Stimulated activated CD4-positive, alpha-beta T cell treated with anti-CD3 and anti-CD28 coated beads, Interleukin-2, amount 100 ng/mL, for 48 hours (primary cell): Measurements from ENCODE around the gene GUCY1A2.

Source experiments
- DNase-seq, 2 donors: peaks; one replicate each; pipeline ENCODE4 v3.0.0-alpha.2; 2020

The GUCY1A2 gene

GRCh38 chr11:106724293-106724892, 293.9 kb downstream of the GUCY1A2 start:
- DNase-seq: no peak

- no peak for DNase-seq
Measured at GRCh38 chr11:106723071-106723470, 295.2 kb downstream of the GUCY1A2 start.

- no peak for DNase-seq
Measured at GRCh38 chr11:106717222-106717621, 301.1 kb downstream of the GUCY1A2 start.

- no peak for DNase-seq
Measured at GRCh38 chr11:106714199-106714598, 304.1 kb downstream of the GUCY1A2 start.

GRCh38 chr11:106708348-106708747, 309.9 kb downstream of the GUCY1A2 start:
- no peak for DNase-seq

GRCh38 chr11:106706355-106706754, 311.9 kb downstream of the GUCY1A2 start:
- no peak for DNase-seq

GRCh38 chr11:106702805-106703204, 315.5 kb downstream of the GUCY1A2 start:
- DNase-seq: no peak

GRCh38 chr11:106697058-106697457, 321.2 kb downstream of the GUCY1A2 start:
- no peak for DNase-seq

GRCh38 chr11:106695506-106695905, 322.8 kb downstream of the GUCY1A2 start:
- DNase-seq: no peak

- no peak for DNase-seq
Measured at GRCh38 chr11:106694501-106694900, 323.8 kb downstream of the GUCY1A2 start.

GRCh38 chr11:106691807-106692365, 326.4 kb downstream of the GUCY1A2 start:
- DNase-seq: no peak

GRCh38 chr11:106690923-106691322, 327.4 kb downstream of the GUCY1A2 start:
- DNase-seq: no peak

- DNase-seq: no peak
Measured at GRCh38 chr11:106684944-106685343, 333.3 kb downstream of the GUCY1A2 start.

GRCh38 chr11:106683435-106683834, 334.8 kb downstream of the GUCY1A2 start:
- DNase-seq: no peak

GRCh38 chr11:106681435-106681834, 336.8 kb downstream of the GUCY1A2 start:
- no peak for DNase-seq

GRCh38 chr11:106679581-106679980, 338.7 kb downstream of the GUCY1A2 start:
- no peak for DNase-seq

GRCh38 chr11:106679181-106679580, 339.1 kb downstream of the GUCY1A2 start:
- DNase-seq: no peak

GRCh38 chr11:106670069-106670468, 348.2 kb downstream of the GUCY1A2 start:
- no peak for DNase-seq

- DNase-seq: no peak
Measured at GRCh38 chr11:106668147-106668546, 350.1 kb downstream of the GUCY1A2 start.

- no peak for DNase-seq
Measured at GRCh38 chr11:106656646-106657045, 361.6 kb downstream of the GUCY1A2 start.

- DNase-seq: no peak
Measured at GRCh38 chr11:106644824-106645223, 373.5 kb downstream of the GUCY1A2 start.

- no peak for DNase-seq
Measured at GRCh38 chr11:106642331-106642730, 375.9 kb downstream of the GUCY1A2 start.

GRCh38 chr11:106632283-106632682, 386.0 kb downstream of the GUCY1A2 start:
- no peak for DNase-seq

GRCh38 chr11:106627694-106628093, 390.6 kb downstream of the GUCY1A2 start:
- DNase-seq: no peak

GRCh38 chr11:106625566-106625965, 392.7 kb downstream of the GUCY1A2 start:
- no peak for DNase-seq
